ENCODE measurements around the gene KRTAP1-5. TPM values are rescaled to one million over a fixed set of nuclear protein-coding genes. Genes with fewer than 3 reads are reported as not detected.
"Not testable (repeated sequence)": the region's sequence is repeated elsewhere in the genome, so short reads cannot be mapped to it uniquely, and the experiment has no call there.

The KRTAP1-5 gene
- total RNA-seq, 2 experiments from 2014 or later, result not detected

- POLR2A ChIA-PET, result no interaction called here
- no peaks in the 10 kb centered on the region for H3K36me3 ChIP-seq (ENCODE audit: insufficient read depth, low read length)
- no peak overlapping the region for H3K4me2 ChIP-seq (ENCODE audit: low read length)
- no peak overlapping the region for H3K27ac ChIP-seq (ENCODE audit: low read depth, low read length, poor library complexity, severe bottlenecking)
- no peak for DNase-seq (ENCODE audit: low spot score)
- H3K4me1 ChIP-seq (ENCODE audit: insufficient read depth, low read length, poor library complexity, severe bottlenecking), result no peaks in the 10 kb centered on the region
- no peaks in the 10 kb centered on the region for H3K9me2 ChIP-seq (ENCODE audit: insufficient read depth, low read length)
- intact Hi-C loops (cut with micrococcal nuclease; ENCODE audit: unreplicated experiment), result no loop called here
- no TSS peak for BruUV-seq (replicated peaks)
- no peak overlapping the region for H2AFZ ChIP-seq (ENCODE audit: low read length)
- H3K4me3 ChIP-seq (ENCODE audit: low read depth, low read length, poor library complexity, severe bottlenecking), result no peak overlapping the region
- no peaks in the 10 kb centered on the region for H3K9me3 ChIP-seq (ENCODE audit: low read length)
- CTCF ChIA-PET (ENCODE audit: unreplicated experiment), result no interaction called here
- no peaks in the 10 kb centered on the region for H4K20me1 ChIP-seq (ENCODE audit: insufficient read depth, low read length)
- TF ChIP-seq EZH2phosphoT487 (IDR thresholded peaks at IDR 0.05; ENCODE audit: borderline replicate concordance, low read depth, low read length) (no peak), CTCF (conservative IDR thresholded peaks at IDR 0.05; ENCODE audit: low read length) (no peak)
- H3K79me2 ChIP-seq (ENCODE audit: insufficient read depth, low read depth, low read length), result no peaks in the 10 kb centered on the region
Measured at GRCh38 chr17:41002814-41003213, 24.2 kb downstream of the KRTAP1-5 start.

DNA sequence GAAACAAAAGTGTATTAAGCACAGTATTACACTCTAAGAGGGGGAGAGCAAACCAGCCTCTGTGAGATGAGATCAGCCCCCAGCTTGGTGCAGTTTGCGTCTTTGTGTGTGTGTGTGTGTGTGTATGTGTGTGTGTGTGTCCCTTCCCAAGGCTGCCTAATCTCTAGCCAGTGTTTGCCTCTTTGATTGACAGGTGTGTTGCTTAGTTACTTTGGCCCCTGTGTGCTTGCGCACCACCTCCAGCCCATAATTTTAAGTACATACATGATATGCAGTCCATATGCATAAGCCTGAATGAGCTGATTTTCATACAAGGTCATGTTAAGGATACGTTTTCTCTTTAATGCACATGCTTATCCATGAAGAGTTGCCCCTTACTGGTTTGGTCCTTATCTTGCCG, 25.2 kb downstream of the KRTAP1-5 start:
- Histone ChIP-seq H3K36me3 (ENCODE audit: insufficient read depth, low read length) (no peaks in the 10 kb centered on the region), H3K4me1 (ENCODE audit: insufficient read depth, low read length, poor library complexity, severe bottlenecking) (no peaks in the 10 kb centered on the region), H3K9me2 (ENCODE audit: insufficient read depth, low read length) (no peaks in the 10 kb centered on the region), H2AFZ (ENCODE audit: low read length) (no peak overlapping the region), H3K27ac (ENCODE audit: low read depth, low read length, poor library complexity, severe bottlenecking) (no peak overlapping the region), H3K4me2 (ENCODE audit: low read length) (no peak overlapping the region), H3K79me2 (ENCODE audit: insufficient read depth, low read depth, low read length) (no peaks in the 10 kb centered on the region), H3K9me3 (ENCODE audit: low read length) (no peaks in the 10 kb centered on the region), H4K20me1 (ENCODE audit: insufficient read depth, low read length) (no peaks in the 10 kb centered on the region), H3K4me3 (ENCODE audit: low read depth, low read length, poor library complexity, severe bottlenecking) (no peak overlapping the region)
- intact Hi-C loops (cut with micrococcal nuclease; ENCODE audit: unreplicated experiment), result no loop called here
- BruUV-seq (replicated peaks), result no TSS peak
- ChIA-PET POLR2A (no interaction called here), CTCF (ENCODE audit: unreplicated experiment) (no interaction called here)
- TF ChIP-seq CTCF (conservative IDR thresholded peaks at IDR 0.05; ENCODE audit: low read length), result no peak
- no peak for TF ChIP-seq EZH2phosphoT487 (IDR thresholded peaks at IDR 0.05; ENCODE audit: borderline replicate concordance, low read depth, low read length)
- no peak for DNase-seq (ENCODE audit: low spot score)

- intact Hi-C loops (cut with micrococcal nuclease; ENCODE audit: unreplicated experiment); H3K9me2 ChIP-seq (ENCODE audit: insufficient read depth, low read length); POLR2A ChIA-PET; BruUV-seq (replicated peaks); H3K36me3 ChIP-seq (ENCODE audit: insufficient read depth, low read length); H3K79me2 ChIP-seq (ENCODE audit: insufficient read depth, low read depth, low read length); H3K27ac ChIP-seq (ENCODE audit: low read depth, low read length, poor library complexity, severe bottlenecking); CTCF ChIA-PET (ENCODE audit: unreplicated experiment); H4K20me1 ChIP-seq (ENCODE audit: insufficient read depth, low read length); H3K4me1 ChIP-seq (ENCODE audit: insufficient read depth, low read length, poor library complexity, severe bottlenecking); H3K4me3 ChIP-seq (ENCODE audit: low read depth, low read length, poor library complexity, severe bottlenecking); H3K4me2 ChIP-seq (ENCODE audit: low read length); H2AFZ ChIP-seq (ENCODE audit: low read length); DNase-seq (ENCODE audit: low spot score); H3K9me3 ChIP-seq (ENCODE audit: low read length): not testable (repeated sequence)
Measured at GRCh38 chr17:40999563-40999962, 27.4 kb downstream of the KRTAP1-5 start, which contains the start of gene KRTAP3-2. Gene KRTAP3-2 (minus strand): TSS chr17:40999906. CDS start chr17:40999853, 53 bp downstream.
